Adrenal gland (tissue), 5 donors: ENCODE results near the gene SRGAP2C.
"Not testable (repeated sequence)": the region's sequence is repeated elsewhere in the genome, so short reads cannot be mapped to it uniquely, and the experiment has no call there.

Experiments used
- CTCF ChIP-seq, 6 experiments: fragments of 450-650 bp in 4 of 6; fragments of 200-600 bp in 2 of 6; sonication (generic) in 1 of 6; IDR thresholded peaks; 1 replicate in 5 of 6; 2 replicates in 1 of 6; pipeline versions ENCODE4 v1.5.1 to v1.8.0; 2016 to 2021; ENCODE audit warnings: antibody characterized with exemption in 6 of 6, mild to moderate bottlenecking in 2 of 6, moderate library complexity in 1 of 6
- POLR2A ChIP-seq, 2 donors: fragments of 450-650 bp; IDR thresholded peaks; one replicate each; pipeline ENCODE4 v1.6.1; 2017; ENCODE audit warnings: antibody characterized with exemption in 2 of 2, mild to moderate bottlenecking in 2 of 2, moderate library complexity in 1 of 2
- donor health status: DM: no; HTN: no; CAD: no.

DNA sequence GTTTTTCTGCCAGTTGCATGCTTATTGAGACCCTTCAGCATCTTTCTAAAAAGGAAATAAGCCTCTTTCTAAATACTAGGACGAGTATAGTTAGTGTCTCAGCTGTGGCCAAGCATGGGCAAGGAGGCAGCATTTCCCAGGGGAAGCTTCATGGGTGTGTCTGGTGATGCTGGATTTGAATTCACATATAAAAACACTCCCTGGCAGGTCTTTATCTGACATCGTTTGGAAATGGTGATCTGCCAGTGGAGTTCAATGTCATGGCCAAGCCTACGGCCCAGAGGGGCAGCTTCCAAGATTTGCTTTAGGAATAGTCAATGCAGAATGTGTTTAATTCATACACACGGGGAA is 94.7 kb downstream of the SRGAP2C start:
- not testable (repeated sequence) for TF ChIP-seq POLR2A, CTCF (IDR thresholded peaks at IDR 0.05)
